Astrocyte of the hippocampus (primary cell): ENCODE measurements around the gene CACNA1D.
A peak's percentile ranks its signal among the peaks of the same experiment; 100 is the strongest.

Experiments
- DNase-seq: peaks from one replicate; pipeline ENCODE4 v3.0.0; 2011; ENCODE audit warnings: low read depth, low spot score

CACNA1D gene

DNA sequence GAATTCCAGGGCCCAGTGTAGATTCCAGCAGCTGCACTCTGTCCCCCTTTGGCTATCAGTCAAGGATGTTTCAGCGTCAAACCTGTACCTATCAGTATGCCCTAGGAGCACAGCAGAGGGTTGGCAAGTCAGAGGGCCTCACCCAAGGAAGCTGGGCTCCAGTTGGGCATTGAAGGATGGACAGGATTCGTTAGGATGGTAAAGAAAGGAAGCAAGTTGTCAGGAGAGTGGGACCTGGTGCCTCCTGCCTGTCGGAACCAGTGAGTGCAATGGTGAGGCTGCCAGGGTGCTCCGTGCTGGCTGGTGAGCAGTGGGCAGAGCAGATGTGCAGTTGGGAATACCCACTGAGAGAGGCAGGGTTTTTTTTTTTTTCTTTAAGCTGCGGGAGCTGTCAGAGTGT, 194.6 kb downstream of the CACNA1D start:
- no peak for DNase-seq

DNA sequence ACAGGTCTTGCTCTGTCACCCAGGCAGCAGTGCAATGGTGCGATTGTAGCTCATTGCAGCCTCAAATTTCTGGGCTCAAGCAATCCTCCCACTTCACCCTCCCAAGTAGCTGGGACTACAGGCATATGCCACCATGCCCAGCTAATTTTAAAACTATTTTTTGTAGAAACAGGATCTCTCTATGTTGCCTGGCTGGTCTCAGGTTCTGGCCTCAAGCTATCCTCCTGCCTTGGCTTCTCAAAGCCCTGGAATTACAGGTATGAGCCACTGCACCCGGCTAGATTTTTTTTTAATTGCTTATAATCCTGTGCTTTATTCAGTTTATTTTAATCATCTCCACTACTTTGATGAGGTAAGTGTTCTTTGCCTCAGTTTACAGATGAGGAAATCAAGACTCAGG, 195.3 kb downstream of the CACNA1D start:
- DNase-seq, result no peak

DNA sequence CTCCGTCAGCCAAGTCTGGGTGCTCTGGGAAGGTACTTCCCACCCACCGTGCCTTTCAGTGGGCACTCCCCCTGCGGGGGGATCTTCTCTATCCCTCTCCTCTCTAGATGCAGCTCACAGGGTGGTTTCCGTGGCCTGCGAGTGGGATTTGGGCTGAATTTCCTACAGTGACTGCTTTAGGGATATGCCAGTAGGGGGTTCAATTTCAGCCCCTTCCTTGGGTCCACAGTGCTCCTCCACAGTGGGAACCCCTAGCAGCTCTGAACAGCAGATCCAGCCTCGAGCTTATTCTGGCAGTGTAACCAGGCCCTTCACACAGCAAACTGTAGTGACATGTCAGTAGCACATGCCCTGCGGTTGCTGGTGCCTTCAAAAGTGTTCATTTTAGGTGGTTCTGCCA, 196.1 kb downstream of the CACNA1D start:
- DNase-seq, result no peak

DNA sequence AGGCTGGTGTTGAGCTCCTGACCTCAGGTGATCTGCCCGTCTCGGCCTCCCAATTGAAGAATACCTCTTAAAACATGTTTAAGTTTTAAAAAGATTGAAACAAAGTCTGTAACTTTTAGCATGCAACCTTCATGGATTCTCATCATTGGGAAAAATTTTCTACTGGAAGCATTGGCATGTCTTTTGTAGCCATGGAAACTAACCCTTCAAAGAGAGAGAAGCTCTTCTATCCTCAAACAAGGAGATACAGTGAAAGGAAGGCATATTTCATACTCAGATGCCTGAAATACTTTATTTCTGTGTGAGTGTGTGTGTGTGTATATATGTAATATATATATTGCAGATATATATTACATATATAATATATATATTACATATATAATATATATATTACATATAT, 196.9 kb downstream of the CACNA1D start:
- no peak for DNase-seq

DNA sequence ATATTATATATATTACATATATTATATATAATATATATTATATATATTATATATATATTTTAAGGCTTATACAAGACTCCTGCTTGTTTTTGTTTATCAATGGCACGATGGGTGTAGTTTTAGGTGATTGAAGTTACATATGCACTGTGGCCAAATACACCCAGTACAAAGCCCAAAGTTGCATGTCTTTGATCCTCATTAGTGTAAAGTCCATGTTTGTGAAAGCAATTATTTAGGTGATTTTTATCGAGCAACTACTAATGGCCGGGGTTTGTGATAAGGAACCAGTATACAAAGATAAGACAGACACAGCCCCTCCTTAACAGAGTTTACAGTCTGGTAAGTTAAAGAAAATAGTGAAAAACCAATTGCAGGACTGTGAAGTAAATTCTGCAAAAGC, 197.5 kb downstream of the CACNA1D start:
- no peak for DNase-seq

DNA sequence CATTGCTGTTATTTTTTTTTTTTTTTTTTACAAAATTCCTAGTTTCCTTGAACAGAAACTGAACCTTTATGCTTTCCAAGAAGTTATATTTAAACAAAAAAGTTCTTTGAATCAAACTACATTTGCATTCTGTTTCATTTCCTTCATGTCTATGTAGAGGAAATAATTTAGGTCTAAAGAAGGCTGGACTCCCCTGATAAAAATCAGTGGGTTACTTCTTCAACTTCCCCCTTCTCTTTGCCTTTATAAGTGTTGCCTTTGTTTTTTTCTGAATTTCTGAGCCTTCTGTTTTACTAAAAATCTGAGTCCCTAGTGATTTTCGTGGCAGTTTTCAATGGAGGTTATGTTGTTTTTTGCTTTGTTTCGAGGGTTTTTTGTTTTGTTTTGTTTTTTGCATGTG, 199.0 kb downstream of the CACNA1D start:
- no peak for DNase-seq

DNA sequence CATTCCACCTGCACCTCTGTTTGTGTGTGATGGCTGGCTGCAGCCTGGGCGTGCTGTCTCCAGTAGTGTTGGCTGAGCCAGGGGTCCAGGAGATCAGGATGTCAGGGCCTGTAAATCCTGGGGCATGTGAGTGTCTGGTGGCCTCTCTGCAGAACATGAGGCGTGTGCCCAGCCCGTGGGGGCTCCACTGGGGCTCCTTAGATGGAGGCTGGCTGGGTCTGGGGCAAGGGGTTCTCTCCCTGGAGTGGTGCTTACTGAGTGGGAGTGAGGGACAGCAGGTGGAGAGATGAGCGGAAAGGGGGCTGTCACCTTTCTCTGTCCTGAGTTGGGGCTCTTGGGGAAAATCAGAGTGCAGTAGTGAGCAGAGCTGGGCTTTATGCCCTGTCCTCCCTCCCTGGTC, 199.6 kb downstream of the CACNA1D start:
- no peak for DNase-seq

DNA sequence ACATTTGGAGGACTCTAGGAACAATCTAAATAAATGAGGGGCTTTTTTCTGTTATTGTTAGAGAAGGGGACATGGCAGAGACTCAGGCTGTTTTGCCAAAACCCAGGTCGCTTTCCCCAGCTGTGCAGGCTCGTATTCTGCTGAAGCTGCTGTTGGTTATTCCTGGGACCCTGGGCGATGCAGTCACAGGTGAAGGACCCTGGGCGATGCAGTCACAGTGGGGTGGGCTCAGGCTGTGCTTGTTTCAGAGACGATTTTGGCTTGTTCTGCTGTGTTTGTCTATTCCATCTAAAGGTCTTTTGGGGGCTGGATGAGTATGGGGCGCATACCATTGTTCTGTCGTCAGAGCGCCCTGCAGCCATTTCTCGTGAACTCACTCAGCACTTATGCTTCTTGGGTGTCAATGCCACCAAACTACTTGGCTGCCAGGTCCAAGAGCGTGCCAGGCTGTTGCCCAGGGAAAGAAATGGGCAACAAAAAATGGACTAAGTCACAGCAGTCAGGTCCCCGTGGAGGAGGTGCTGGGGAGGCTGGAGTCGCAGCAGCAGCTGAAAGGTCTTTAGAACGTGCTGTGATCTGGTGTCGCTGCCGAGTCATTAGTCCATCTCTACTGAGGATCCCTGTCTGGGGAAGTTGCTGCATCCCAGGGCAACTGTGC, 200.4 kb downstream of the CACNA1D start:
- no peak for DNase-seq

DNA sequence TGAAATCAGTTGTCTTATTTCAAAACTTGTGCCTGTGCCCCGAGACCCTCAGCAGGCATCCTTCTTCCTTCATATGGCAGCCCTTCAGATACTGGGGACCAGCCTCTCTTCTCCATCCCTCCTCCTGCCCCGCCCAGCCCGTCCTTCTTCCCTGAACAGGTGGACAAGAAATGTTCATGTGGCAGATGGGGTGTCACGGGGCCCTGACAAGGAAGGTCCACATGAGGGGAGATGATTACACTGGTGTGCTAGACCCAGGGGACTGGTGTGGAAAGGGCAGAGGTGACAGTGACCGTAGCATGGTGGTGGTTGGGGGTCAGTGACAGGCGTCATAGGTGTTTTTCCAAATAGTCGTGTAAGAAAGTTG, 200.9 kb downstream of the CACNA1D start:
- no peak for DNase-seq

DNA sequence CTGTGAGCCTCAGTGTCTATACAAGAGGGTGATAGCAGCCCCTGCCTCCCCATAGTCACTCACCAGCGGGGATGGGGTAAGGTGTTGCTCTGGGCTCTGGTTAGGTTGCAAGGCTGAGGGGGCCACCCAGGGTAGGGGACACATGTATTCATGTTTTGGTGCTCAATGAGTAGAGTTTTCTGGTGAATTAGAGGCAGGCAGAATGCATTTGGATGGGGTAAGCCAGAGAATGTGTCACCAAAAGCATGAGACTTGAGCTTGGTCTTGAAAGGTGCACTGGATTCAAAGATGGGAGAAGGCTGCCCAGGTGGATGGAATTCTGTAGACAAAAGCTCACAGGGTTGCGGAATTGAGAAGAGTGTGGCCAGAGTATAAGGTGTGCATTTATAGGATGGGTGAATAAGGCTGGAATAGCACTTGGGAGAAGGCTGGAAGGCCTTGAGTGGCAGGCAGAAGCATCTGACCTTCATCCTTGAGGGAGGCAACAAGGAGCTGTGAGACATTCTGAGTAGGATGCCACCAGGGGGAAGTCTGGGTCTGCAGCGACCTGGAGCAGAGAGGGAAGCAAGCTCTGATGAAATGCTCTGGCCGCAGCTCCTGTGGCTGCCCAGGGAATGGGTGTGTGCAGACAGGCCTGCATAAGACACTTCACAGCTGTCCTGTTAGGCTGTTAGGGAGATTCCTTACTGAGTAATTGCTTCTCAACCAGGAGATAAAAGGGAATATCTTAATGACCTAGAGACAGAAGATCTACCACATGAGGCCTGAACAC, 202.2 kb downstream of the CACNA1D start:
- DNase-seq, result no peak

DNA sequence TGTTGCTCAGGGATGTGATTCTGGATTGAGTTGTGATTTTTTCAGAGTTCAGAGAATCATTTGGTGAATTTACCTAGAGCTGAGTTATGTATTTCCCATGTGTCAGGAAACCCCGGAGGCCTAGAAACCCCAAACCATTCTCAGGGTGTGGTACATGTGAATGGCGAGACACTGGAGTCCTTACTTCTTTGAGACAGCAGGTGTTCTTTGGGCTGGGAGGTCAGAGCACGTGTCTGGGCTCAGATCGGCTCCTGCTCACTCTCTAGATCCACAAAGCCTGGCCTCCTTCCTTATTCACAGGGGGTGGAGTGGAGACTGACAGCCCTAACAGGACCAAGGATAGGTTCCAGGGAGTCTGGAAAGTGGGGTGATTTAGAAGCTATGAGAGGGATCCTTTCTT, 206.0 kb downstream of the CACNA1D start:
- DNase-seq, result no peak

DNA sequence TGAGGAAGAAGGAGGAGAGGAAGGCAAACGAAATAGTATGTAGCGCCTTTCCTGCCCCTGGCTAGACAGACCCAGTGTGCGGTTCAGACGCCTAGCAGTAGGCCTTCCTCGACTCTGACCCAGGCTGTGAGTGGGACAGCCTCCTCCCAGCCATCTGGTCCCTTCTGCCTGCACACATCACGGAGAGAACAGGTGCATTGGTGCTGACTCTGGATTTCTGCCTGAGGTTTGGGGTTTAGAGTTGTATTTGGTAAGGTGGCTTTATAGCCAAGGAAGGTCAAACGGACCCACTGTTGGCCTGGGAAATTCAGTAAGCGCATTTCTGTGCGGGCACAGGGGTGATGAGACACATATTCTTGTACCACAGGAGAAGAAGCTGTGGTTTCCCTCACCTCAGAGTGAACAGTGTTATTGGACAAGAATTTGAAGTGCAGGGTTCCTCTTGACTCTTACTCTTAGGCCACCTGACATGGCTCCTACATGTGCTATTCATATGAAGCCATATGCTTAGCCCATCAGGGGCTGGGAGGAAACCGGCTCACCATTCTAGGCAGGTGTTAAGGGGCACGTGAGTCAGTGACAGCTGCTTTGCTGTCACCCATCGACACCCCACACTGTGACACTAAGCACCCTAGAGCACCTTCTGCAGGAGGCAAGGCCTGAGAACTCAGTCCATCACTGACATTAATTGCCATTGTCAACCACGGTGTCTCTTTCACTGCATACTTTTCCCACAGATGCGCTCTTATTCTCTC, 208.5 kb downstream of the CACNA1D start:
- no peak for DNase-seq

DNA sequence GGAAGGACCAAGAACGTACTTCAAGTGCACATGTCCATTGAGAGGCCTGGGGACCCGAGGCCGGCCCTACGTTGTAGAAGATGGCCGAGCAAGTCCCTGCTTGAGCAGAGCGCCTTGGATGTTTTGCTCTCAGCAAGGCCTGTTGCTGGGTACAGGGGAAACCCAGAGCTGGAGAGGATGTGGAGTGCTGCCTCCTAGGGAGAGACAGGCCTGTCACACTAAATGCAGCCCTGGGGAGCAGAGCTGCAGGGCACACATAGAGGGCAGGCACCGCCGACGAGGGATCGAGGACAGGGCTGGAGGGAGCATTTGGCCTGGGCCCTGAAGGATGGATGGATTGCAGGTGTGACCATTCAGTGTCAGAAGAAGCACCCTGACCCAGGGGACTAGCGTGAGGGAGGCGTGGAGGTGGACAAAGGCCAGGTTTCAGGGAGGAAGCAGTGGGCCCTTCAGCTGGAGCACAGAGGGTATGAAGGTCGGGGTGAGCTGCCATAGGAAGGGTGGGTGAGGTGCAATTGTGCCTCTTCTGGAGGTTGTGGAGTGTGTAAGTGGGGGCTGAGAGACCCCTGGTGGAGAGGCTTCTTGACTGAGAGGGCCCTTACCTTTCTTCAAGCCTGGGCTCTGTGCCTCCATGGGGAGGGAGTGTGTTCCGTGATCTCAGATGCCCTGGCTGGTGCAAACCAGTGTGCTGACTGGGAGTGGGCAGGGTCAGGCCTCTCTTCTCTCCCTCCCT, 209.4 kb downstream of the CACNA1D start:
- DNase-seq, result no peak

DNA sequence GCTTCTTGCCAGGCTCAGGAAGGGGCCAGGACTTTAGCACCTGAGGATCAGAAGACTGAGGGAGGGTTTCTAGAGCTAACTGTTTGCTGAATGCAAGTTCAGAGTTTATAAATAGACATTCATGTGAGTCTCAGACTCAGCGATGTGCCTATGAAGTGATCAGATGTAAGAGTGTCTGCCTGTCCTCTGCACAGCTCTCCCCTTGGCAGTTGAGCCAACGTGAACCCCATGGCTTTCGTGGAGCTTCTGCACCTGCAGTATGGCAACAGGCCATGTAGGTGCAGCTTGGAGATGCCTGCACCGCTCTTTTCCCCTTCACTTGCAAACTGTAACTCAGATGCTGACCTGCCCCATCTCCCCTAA, 209.9 kb downstream of the CACNA1D start:
- DNase-seq, result no peak

DNA sequence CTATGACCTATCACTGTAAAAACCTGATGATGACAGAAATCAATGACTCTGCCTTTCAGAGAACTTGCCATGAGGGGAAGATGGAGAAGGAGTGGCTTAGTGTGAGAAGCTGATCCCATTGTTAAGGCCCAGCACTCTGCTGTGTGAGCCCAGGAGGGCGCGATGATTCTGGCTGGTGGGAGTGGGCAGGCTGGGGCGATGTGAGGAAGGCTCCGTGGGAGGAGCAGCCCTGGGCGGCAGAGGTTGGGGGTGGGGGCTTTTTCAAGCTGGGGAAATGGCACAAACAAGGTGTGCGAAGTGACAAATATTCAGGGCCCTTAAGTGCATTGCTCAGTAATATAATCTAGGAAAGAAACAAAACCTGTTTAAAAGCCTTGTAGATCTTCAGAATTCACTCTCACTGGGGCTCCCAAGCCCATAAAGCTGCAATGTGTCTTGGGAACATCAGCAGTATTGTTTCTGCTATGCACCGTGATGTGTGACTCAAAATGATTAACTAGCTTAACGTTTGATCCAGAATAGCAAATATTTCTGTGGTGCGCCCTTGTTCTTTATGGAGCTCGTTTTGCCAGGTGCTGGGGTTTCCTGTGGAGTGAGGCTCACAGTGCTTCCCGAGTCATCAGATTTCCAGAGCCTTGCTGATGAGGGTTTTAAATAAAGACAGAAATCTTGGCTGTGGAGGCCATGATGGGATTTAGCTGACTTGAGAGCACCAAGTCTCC, 210.8 kb downstream of the CACNA1D start:
- DNase-seq, result peak; percentile 9

DNA sequence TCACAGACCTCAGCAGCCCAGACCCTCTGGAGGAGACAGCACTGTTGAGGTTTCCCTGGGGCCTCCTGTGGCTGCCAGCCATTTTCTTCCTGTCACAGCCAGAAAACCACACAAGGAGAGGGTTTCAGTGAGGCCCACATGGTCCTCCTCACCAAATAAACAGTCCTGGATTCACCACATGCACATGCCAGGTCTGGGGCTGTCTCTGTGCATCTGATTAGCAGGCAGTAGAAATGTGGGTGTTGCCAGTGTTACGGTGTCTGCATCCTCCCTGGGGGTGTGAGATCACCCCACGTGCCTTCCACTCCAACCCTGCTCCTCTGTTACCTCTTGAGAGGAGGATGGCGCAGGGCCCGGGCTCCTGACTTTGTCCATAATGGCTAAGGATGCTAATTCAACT, 211.4 kb downstream of the CACNA1D start:
- DNase-seq, result no peak

DNA sequence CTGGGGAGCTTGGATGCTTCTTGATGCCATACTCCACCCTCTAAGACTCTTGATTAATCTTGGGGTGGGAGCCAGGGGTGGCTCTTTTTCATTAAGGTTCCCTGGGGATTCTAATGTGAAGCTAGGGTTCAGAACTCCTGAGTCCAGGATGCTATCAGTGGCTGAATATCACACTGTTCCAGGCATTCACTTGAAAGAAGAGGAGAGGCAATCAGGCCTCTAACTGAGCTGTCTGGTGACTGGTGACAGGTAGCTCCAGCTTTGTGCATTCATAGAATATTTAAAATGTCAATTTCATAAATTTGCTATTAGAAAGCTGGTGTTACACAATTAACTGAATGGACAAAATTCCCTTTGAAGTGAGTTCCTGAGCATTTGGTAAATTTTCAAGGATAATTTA, 212.8 kb downstream of the CACNA1D start:
- DNase-seq, result no peak

DNA sequence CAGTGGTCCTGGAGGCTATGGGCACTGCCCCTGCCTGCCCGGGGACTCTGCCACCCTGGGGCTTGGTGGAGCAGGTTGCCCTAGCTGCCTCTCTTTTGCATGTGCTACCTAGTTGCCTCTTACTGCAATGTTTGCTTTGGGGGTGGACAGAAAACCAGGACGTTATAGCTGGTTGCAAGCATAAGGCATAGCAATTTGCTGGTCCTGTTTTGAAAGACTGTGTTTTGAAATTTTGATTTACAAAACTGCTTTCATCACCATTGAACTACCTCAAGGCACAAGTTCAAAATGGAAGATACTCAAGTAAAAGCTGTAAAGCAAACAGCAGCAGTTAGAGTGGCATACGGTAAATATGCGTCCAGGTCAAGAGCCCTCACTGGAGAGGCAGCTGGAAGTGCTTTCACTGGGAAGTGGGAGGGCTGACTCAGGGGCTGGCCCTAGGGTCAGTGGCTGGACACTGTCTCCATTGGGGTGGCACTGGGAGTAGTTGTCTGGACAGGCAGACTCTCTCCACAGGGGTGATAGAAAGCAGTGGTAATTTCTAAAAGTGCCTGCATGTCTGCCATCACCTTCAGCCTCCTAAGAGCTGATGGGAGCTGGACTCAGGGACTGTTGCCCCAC, 213.7 kb downstream of the CACNA1D start:
- no peak for DNase-seq

DNA sequence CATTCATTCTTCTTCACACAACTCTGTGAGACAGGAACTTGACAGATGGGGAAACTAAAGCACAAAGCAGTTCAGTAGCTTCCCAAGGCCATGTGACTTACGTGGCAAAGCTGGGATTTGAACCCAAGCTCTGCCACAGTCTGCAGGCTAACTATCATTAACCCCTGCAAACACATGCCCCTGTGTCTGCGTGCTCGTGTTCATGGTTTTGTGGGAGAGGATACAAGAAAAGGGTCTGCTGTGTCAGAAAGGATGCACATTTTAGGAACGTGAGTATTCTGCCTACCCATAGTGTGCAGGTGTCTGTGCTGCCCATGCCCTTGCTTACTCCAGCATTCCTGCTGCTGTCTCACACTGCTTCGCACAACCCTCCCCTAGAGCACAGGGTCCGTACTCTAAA, 214.8 kb downstream of the CACNA1D start:
- no peak for DNase-seq

DNA sequence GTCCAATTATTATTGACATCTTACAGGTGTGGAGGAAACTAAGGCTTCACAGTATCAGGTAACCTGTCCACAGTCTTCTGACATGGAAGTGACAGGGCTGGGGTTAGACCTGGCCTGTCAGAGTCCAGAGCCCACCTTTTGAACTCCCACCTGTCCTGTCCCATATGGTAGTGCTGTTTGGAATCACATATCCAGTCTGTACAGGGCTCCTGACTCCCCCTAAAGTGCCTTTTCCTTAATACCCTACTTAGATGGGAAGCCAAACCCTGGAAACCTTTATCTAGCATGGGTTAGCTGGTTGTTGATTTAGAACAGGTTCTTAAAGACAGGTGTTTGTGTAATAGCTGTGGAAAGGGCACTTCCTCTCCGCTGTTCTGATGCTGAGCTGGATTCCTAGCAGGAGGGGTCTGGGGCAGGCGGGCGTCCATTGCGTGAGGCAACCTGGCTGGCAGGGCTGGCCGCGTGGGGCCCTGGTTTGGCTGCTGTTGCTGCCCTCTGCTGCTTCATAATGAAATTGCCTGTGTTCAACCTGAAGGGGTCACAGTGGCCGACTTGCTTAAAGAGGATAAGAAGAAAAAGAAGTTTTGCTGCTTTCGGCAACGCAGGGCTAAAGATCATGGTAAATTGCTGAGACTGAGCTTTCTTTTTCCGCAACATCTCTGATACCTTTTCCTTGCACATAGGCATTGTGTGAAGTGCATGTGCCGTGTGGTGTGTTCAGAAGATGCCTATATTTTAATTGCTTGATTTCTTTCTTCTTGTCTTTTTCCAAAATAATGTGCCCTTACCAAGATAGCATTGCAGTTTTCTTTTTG, 215.7 kb downstream of the CACNA1D start:
- peak; percentile 84 for DNase-seq
